Endothelial cell of umbilical vein (primary cell): ENCODE results near the gene PRRC2B. TPM values are rescaled to one million over a fixed set of nuclear protein-coding genes. Genes with fewer than 3 reads are reported as not detected.

Experiments used
- BruUV-seq: library from RNA; stranded (reverse); fragments of 400-500 nt; replicated peaks from 2 replicates; lab custom pipeline; 2021; lab: Mats Ljungman, UMichigan
- CTCF ChIA-PET: fragments of 300-600, 350-600 bp; sonication (Branson Sonifier 250); formaldehyde crosslinking; loops from one replicate; lab custom pipeline; 2021; ENCODE audit warnings: antibody characterized with exemption, inconsistent platforms; lab: Charles Lee
- POLR2A ChIA-PET: fragments of 300-600, 350-600 bp; sonication (Branson Sonifier 250); formaldehyde crosslinking; loops from one replicate; lab custom pipeline; 2021; ENCODE audit warnings: antibody characterized with exemption, inconsistent platforms; lab: Charles Lee
- DNase-seq: peaks from one replicate; pipeline ENCODE4 v3.0.0-alpha.2; 2011; ENCODE audit warnings: low read depth, low spot score
- FAIRE-seq: peaks from 2 replicates; lab custom pipeline; 2011; peaks lifted over from hg19 to GRCh38; lab: Jason Lieb, UNC
- H2AFZ ChIP-seq: 2 replicates; pipeline ENCODE4 v1.6.0; 2012; ENCODE audit warnings: low read depth, low read length, control low read depth, inconsistent platforms
- H3K27ac ChIP-seq: 2 replicates; pipeline ENCODE4 v1.5.1; 2011; ENCODE audit warnings: low read depth, mild to moderate bottlenecking, control low read depth, low read length, moderate library complexity; ENCODE audit not compliant: insufficient read depth
- H3K27me3 ChIP-seq, 2 experiments: 2 replicates each; pipeline versions ENCODE4 v1.6.0 to v1.6.1; 2011; ENCODE audit warnings: low read length in 2 of 2, mixed read lengths in 1 of 2; ENCODE audit not compliant: control insufficient read depth in 2 of 2, insufficient read depth in 2 of 2
- H3K36me3 ChIP-seq, 2 experiments: 2 replicates in 1 of 2; 3 replicates in 1 of 2; pipeline ENCODE4 v1.5.1; 2011; ENCODE audit warnings: low read length in 2 of 2, mild to moderate bottlenecking in 1 of 2, moderate library complexity in 1 of 2; ENCODE audit not compliant: control insufficient read depth in 2 of 2, insufficient read depth in 2 of 2; ENCODE audit errors: extremely low read depth in 1 of 2
- H3K4me1 ChIP-seq: 3 replicates; pipeline ENCODE4 v1.5.1; 2011; ENCODE audit warnings: mild to moderate bottlenecking, low read length; ENCODE audit not compliant: control insufficient read depth, insufficient read depth; ENCODE audit errors: extremely low read depth
- H3K4me2 ChIP-seq: 2 replicates; pipeline ENCODE4 v1.6.1; 2011; ENCODE audit warnings: low read length, control low read depth, mixed read lengths; ENCODE audit not compliant: insufficient read depth
- H3K4me3 ChIP-seq, 3 experiments: fragments of 200-600 bp in 1 of 3; sonication (generic), shearing (Covaris generic) in 1 of 3; replicated peaks in 1 of 3; 2 replicates each; pipeline ENCODE4 v1.5.1; 2011 to 2016; ENCODE audit warnings: control low read depth in 3 of 3, low read length in 3 of 3, mild to moderate bottlenecking in 2 of 3, inconsistent platforms in 1 of 3, low read depth in 1 of 3, moderate library complexity in 1 of 3; ENCODE audit not compliant: insufficient read depth in 1 of 3
- H3K79me2 ChIP-seq: 2 replicates; pipeline ENCODE4 v1.6.0; 2012; ENCODE audit warnings: low read length, inconsistent platforms; ENCODE audit not compliant: control insufficient read depth, insufficient read depth
- H3K9ac ChIP-seq: replicated peaks from 2 replicates; pipeline ENCODE3; 2011; ENCODE audit warnings: low read length, control low read depth; ENCODE audit not compliant: insufficient read depth; ENCODE audit errors: extremely low read depth
- H3K9me1 ChIP-seq: replicated peaks from 3 replicates; pipeline ENCODE4 v1.6.0; 2011; ENCODE audit warnings: mild to moderate bottlenecking, low read length; ENCODE audit not compliant: control insufficient read depth, insufficient read depth; ENCODE audit errors: extremely low read depth
- H3K9me3 ChIP-seq: replicated peaks from 2 replicates; pipeline ENCODE4 v1.5.1; 2012; ENCODE audit warnings: low read length, inconsistent platforms; ENCODE audit not compliant: control insufficient read depth, insufficient read depth
- H4K20me1 ChIP-seq: replicated peaks from 2 replicates; pipeline ENCODE3; 2011; ENCODE audit warnings: mild to moderate bottlenecking, low read length; ENCODE audit not compliant: control insufficient read depth, insufficient read depth; ENCODE audit errors: extremely low read depth
- EZH2 ChIP-seq: IDR thresholded peaks from 2 replicates; pipeline ENCODE4 v1.6.1; 2012; ENCODE audit warnings: borderline replicate concordance, low read depth, mild to moderate bottlenecking, moderate library complexity, low read length, inconsistent platforms; ENCODE audit not compliant: severe bottlenecking
- FOS ChIP-seq: IDR thresholded peaks from 2 replicates; pipeline ENCODE4 v1.6.1; 2011; ENCODE audit warnings: mild to moderate bottlenecking, low read length, moderate library complexity, borderline replicate concordance; ENCODE audit not compliant: insufficient read depth
- GATA2 ChIP-seq: IDR thresholded peaks from 2 replicates; pipeline ENCODE4 v1.7.0; 2011; ENCODE audit warnings: low read depth, mild to moderate bottlenecking, moderate library complexity, mixed read lengths, low read length; ENCODE audit not compliant: insufficient read length, insufficient read depth
- JUN ChIP-seq: IDR thresholded peaks from 2 replicates; pipeline ENCODE4 v1.6.1; 2011; ENCODE audit warnings: borderline replicate concordance, low read depth; ENCODE audit not compliant: insufficient read length, insufficient read depth
- MYC ChIP-seq: IDR thresholded peaks from one replicate; pipeline ENCODE4 v1.6.1; 2011; ENCODE audit warnings: mild to moderate bottlenecking, low read depth, low read length
- POLR2A ChIP-seq: IDR thresholded peaks from 2 replicates; pipeline ENCODE4 v1.6.1; 2012; ENCODE audit warnings: low read depth, mild to moderate bottlenecking, control low read depth, low read length
- POLR2AphosphoS5 ChIP-seq: IDR thresholded peaks from 2 replicates; pipeline ENCODE4 v1.6.1; 2012; ENCODE audit warnings: low read depth, mild to moderate bottlenecking, control low read depth, low read length, moderate library complexity; ENCODE audit not compliant: insufficient read depth
- dilution Hi-C: fragments of 300-500 bp; cut with MboI; formaldehyde crosslinking; loops from one replicate; pipeline ENCODE4 v1.15.0; 2019; ENCODE audit warnings: low sequenced_read_pairs; ENCODE audit not compliant: extremely low pct_ligation_motif_present
- intact Hi-C: fragments of 100-400 bp; cut with micrococcal nuclease; formaldehyde crosslinking; loops from one replicate; pipeline ENCODE4 v1.10.0; 2022
- polyA plus RNA-seq, 4 experiments: library from polyadenylated mRNA; depleted of rRNA in 3 of 4; stranded (reverse) in 3 of 4; unstranded in 1 of 4; fragments of >200 nt; gene quantifications; 2 replicates each; pipeline versions ENCODE4 v1.2.1 to v1.2.3, GENCODE V29; 2011 to 2012; ENCODE audit warnings: missing spikeins in 1 of 4
- total RNA-seq: library from RNA; stranded (reverse); gene quantifications from 2 replicates; pipeline ENCODE4 v1.2.3, GENCODE V29; 2021
- TF ChIP-seq, protein P1 (sequence below), 2 donors: IDR thresholded peaks; 1 replicate in 1 of 2; 2 replicates in 1 of 2; pipeline ENCODE4 v1.5.1; 2011; ENCODE audit warnings: low read length in 2 of 2, mild to moderate bottlenecking in 2 of 2, moderate library complexity in 2 of 2, control low read depth in 1 of 2, inconsistent platforms in 1 of 2, low read depth in 1 of 2; ENCODE audit not compliant: insufficient read depth in 1 of 2; ENCODE audit errors: extremely low read depth in 1 of 2
- TF ChIP-seq, protein P2 (sequence below): IDR thresholded peaks from 2 replicates; pipeline ENCODE4 v1.6.1; 2011; ENCODE audit not compliant: insufficient read depth, insufficient read length

The PRRC2B gene
- total and polyA plus RNA-seq, 2 donors (not counting 3 experiments of a cell fraction or from before 2014, with no cell fraction given), result 35.6 to 256 TPM

DNA sequence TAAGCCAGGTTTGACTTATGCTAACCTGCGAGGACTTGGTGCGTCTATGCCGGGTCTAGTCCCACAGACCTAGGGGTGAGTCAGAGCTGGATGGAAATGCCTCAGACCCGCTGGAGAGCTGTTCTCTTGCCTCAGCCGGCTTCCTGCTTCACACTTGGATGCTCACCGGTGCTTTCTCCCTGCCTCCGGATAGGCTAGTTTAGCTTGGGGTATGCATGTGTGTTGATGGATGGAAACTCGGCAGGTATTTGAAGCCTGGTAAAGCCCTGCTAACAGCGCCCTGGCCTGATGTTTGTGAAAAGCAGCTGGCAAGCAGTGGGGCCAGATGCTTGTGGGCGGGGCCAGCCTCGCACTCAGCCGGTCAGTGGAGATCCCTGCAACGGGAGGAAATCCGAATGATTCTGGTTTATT, 29.3 kb downstream of the PRRC2B start:
- H2AFZ ChIP-seq, result no peak overlapping the region
- peak; percentile 98 for FAIRE-seq
- no peak overlapping the region for H3K4me3 ChIP-seq
- peaks cover 97% of the 10 kb centered on the region for H3K79me2 ChIP-seq
- H3K9ac ChIP-seq, result peak overlapping the region; percentile 17
- no peak overlapping the region for H3K4me2 ChIP-seq
- DNase-seq, result peak; percentile 91
- peak overlapping the region; percentile 89 for H3K27ac ChIP-seq
- peak; percentile 62 for TF ChIP-seq JUN
- TF ChIP-seq POLR2A, result no peak
- TF ChIP-seq EZH2, result no peak
- TF ChIP-seq, protein P1, sequence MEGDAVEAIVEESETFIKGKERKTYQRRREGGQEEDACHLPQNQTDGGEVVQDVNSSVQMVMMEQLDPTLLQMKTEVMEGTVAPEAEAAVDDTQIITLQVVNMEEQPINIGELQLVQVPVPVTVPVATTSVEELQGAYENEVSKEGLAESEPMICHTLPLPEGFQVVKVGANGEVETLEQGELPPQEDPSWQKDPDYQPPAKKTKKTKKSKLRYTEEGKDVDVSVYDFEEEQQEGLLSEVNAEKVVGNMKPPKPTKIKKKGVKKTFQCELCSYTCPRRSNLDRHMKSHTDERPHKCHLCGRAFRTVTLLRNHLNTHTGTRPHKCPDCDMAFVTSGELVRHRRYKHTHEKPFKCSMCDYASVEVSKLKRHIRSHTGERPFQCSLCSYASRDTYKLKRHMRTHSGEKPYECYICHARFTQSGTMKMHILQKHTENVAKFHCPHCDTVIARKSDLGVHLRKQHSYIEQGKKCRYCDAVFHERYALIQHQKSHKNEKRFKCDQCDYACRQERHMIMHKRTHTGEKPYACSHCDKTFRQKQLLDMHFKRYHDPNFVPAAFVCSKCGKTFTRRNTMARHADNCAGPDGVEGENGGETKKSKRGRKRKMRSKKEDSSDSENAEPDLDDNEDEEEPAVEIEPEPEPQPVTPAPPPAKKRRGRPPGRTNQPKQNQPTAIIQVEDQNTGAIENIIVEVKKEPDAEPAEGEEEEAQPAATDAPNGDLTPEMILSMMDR (IDR thresholded peaks at IDR 0.05; ENCODE audit: extremely low read depth in 1 of 2, insufficient read depth in 1 of 2, low read depth in 1 of 2, low read length in 2 of 2), result no peak
- peak; percentile 48 for TF ChIP-seq POLR2AphosphoS5
- TF ChIP-seq MYC, result no peak
- TF ChIP-seq GATA2, result no peak
- TF ChIP-seq, protein P2, sequence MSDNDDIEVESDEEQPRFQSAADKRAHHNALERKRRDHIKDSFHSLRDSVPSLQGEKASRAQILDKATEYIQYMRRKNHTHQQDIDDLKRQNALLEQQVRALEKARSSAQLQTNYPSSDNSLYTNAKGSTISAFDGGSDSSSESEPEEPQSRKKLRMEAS, result no peak
- peak; percentile 82 for TF ChIP-seq FOS
- no peaks in the 10 kb centered on the region for H3K9me1 ChIP-seq
- no TSS peak for BruUV-seq
- peaks cover 0 to 5% of the 10 kb centered on the region in 2 experiments for H3K36me3 ChIP-seq
- H3K9me3 ChIP-seq, result no peaks in the 10 kb centered on the region
- H3K27me3 ChIP-seq, result no peaks in the 10 kb centered on the region
- CTCF ChIA-PET, result interaction anchor here (0.9 to 2.3 kb wide), 8 partner anchors 9 to 73 kb away, joined by 3 to 10 read pairs (median 4); no protein-coding TSS in a partner anchor
- dilution Hi-C loops (no loop called here), intact Hi-C loops (loop anchor here (1.0 to 2.0 kb wide), 4 partner anchors 16 to 28 kb away; partner anchors contain the start of gene PRRC2B)
- peaks cover 42% of the 10 kb centered on the region for H3K4me1 ChIP-seq
- H4K20me1 ChIP-seq, result peaks cover 16% of the 10 kb centered on the region
- POLR2A ChIA-PET, result no interaction called here
